Stimulated activated CD8-positive, alpha-beta memory T cell treated with anti-CD3 and anti-CD28 coated beads, Interleukin-12 subunit alpha, Interleukin-12 subunit beta, amount 100 ng/mL, for 24 hours (primary cell): ENCODE data around the gene LRGUK.

ENCODE experiments used
- DNase-seq: peaks from one replicate; pipeline ENCODE4 v3.0.0-alpha.2; 2020; ENCODE audit errors: extremely low read depth

LRGUK gene

DNA sequence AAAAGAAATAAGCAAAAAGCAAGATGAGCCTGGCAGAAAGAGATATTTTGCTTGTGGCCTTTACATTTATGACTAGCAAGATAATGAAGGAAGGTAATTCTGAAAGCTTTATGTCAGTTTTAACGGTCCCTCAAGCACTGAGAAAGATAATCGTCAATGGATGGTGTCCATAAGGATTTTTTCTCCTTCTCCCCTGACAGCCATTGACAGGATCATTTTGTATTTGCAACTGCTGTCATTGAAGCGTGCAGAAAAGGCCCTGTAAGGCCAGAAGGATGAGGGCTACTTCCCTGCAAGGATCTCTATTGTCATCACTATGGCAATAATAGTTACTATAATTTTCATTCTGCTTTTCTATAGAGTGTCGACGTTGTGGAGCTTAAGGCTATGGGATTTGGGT lies 994 bp upstream of the LRGUK start:
- no peak for DNase-seq

- no peak for DNase-seq
Measured at GRCh38 chr7:134126596-134126965, 559 bp upstream of the LRGUK start.

GRCh38 chr7:134128829-134129228 lies 1.7 kb downstream of the LRGUK start:
- DNase-seq, result no peak

GRCh38 chr7:134129856-134130523 lies 2.9 kb downstream of the LRGUK start:
- DNase-seq, result no peak

- DNase-seq, result no peak
Measured at GRCh38 chr7:134134004-134134403, 6.9 kb downstream of the LRGUK start.

DNA sequence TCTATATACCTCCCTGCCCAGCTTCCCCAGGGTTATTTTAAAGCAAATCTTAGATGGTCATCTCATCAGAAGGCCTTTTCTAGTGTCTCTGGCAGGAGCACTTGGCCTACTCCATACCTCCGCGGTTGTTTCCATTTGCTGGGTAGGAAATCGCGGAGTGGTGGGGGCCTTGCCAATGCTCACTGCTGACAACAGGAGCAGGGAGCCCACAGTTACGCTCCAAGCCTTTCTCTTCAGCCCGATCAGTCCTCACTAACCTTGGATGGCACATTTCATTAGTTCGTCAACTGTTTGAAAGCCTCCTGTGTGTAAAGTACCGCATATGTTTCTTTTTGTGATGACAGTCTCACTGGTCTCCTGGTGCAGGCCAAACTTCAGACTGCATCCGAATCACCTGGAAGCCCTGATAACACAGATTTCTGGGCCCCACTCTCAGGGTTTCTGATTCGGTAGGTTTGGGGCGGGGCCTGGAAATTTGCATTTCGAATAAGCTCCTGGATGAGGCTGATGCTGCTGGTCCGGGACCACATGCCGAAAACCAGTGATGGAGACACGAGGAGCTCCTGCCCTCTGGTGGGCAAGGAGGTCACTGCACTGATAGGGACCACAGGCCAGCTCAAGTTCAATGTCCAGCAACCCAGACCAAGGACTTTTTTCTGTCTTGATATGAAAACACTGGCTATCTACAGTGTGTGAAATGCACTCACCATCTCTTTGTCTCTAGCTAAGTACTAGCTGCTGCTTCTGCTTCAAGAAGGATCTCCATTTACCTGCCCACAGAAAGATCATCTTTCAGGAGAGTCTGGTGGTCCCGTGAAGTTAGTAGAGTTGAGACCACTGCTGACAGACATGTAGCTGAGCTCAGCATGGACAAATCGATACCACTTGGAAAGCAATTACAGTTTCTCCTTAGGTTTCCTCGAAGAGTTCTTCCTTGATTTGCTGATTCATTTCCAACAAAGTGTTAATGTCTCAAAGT lies 14.0 kb downstream of the LRGUK start:
- no peak for DNase-seq

DNA sequence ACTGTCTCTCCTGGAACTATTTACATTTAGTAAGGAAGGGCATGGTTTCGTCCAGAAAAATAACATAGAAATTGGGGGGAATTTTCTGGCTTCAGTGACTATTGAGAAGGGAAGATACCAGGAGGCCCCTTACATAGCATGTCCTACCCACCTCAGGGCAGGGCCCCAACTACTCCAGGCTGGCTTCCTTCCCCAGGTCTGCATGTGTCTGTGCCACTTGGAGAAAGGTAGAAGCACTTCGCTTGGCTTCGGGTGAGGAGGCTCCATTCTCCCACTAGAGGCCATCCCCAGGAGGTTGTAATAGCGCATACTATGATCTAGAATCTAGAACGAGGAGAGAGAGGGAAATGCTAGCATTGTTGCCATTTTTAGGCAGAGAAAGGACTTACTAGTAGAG lies 14.7 kb downstream of the LRGUK start:
- no peak for DNase-seq

- no peak for DNase-seq
Measured at GRCh38 chr7:134153493-134154136, 26.5 kb downstream of the LRGUK start.

DNA sequence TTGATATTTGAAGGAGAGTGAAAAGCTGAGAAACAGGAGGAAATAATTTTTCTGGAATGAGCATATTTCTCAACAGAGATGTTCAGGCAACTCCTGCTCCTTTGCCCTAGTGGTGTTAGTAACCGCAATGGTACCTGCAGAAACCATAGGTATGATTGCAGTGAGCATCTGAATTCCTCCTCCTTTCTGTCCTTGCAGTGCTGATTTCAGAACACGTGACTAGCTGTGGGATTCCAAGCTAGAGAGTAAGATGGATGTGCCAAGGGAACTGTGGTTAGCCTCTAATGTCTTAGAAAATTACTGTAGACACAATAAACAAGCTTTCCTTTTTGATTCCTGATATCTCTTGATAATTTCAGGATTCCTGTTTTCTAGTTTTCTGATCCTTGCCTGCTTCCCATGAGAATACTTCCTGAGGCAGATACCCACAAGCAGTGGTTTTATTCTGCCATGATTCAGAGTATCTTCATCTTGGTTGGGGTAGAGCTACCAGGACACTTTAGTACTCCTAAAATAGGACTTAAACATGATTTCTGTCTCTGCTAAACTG lies 27.5 kb downstream of the LRGUK start:
- no peak for DNase-seq

DNA sequence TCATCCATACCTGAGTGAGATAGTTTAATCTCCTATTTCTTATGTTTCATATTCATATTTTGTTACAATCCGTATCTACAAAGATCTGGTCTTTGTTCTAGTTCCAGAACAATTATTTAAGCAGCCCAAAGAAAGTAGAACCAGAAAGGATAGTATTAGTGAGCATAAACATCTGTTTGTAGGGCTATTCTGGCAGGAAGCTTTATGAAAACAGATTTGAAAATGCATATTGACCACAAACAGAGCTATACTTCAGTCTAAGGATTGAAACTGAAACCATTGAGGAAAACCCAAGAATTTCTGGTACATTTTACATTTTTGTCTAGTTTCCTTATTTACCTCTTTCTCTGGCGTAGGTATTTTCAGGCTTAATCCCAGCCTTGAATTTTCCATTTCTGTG lies 28.1 kb downstream of the LRGUK start:
- DNase-seq, result no peak

- DNase-seq, result no peak
Measured at GRCh38 chr7:134155871-134156270, 28.7 kb downstream of the LRGUK start.

GRCh38 chr7:134165252-134165651 lies 38.1 kb downstream of the LRGUK start:
- DNase-seq, result no peak

DNA sequence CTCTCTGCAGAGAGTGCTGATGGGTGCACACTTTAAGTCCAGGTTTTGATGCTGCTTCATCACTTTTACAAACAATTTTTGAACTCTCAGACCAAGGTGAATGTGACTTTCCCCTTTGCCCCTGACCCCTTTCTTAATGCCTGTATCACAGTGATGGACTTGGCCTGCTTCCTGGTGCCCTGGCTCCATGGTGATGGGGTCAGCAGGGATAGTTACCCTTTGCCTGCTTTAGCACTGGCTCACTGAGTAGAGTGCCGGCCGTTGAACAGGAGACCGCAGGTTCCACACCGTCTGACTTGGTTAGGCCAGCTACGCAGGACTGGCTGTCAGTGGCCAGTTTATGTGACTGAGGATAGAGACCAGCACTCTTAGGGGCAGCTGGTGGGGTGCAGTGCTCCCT lies 40.1 kb downstream of the LRGUK start:
- DNase-seq, result no peak

- DNase-seq, result no peak
Measured at GRCh38 chr7:134167841-134168240, 40.7 kb downstream of the LRGUK start.

DNA sequence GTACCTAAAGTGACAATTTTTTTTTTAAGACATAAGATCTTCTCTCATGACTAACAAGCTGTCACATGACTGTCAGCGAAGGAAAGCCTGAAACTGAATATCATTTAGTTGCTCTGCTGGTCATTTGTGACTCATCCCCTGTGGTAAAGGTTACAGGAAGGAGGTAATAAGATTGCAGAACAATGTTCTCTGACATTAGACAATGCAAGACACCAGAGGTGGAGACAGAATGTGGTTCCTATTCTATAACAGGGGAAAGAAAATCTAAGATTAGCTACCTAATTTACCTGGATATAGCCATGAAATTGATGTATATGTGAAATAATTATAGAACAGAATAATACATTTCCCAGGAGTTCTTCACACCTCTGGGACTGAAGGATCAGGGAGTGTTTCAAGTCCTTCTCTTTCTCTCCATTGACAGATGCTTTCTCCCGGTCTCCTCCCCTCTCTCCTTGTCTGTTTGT lies 47.7 kb downstream of the LRGUK start:
- DNase-seq, result no peak

- DNase-seq, result no peak
Measured at GRCh38 chr7:134175334-134176036, 48.3 kb downstream of the LRGUK start.

DNA sequence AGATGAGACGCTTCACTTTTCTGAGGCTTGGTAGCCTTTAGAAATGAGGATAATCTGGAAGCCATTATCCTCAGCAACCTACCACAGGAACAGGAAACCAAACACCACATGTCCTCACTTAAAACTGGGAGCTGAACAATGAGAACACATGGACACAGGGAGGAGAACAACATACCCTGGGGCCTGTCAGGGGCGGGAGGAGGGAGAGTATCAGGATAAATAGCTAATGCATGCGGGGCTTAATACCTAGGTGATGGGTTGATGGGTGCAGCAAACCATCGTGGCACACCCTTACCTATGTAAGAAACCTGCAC lies 48.9 kb downstream of the LRGUK start:
- DNase-seq, result no peak

GRCh38 chr7:134179036-134180011 lies 52.2 kb downstream of the LRGUK start:
- DNase-seq, result no peak

DNA sequence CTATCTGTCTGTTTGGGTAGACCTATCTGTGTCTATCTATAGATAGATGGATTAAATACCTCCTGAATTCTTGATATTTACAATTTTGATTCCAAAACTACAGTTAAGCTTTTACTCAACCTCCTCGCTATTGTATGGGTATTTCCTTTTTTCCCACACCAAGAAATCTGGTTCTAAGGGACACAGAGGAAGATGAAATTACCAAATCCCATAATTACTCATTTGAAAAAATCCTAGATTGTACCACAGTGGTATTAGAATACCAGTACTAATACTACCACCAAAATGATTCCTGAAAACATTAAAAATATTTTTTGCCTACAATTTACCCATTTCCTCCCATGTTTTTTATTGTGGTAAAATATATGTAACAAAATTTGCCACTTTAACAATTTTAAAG lies 53.2 kb downstream of the LRGUK start:
- no peak for DNase-seq

DNA sequence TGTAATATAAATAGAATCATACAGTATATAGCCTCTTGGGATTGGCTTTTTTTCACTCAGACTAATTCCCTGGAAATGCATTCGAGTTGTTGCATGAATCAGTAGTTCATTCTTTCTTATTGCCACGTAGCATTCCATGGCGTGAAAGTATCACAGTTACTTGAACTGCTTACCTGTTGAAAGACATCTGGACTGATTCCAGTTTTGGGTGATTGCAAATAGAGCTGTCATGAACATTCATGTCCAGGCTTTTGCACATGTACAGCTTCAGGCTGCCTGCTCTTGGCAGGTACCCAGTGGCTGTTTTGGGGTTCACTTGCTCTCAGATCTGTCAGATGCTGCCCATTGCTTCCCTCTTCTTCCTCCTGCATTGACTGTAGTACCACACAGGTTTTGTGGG lies 54.9 kb downstream of the LRGUK start:
- no peak for DNase-seq

- DNase-seq, result no peak
Measured at GRCh38 chr7:134184767-134185166, 57.6 kb downstream of the LRGUK start.
